H1 (cell line): ENCODE data around the gene SCP2. TPM values are rescaled to one million over a fixed set of nuclear protein-coding genes. Genes with fewer than 3 reads are reported as not detected.

Source experiments
- CTCF ChIA-PET: fragments of 300-600 bp; sonication (Branson Sonifier 250); formaldehyde crosslinking; loops from one replicate; lab custom pipeline; 2021; ENCODE audit not compliant: partially characterized antibody; lab: Charles Lee
- POLR2A ChIA-PET: fragments of 300-600 bp; sonication (Branson Sonifier 250); formaldehyde crosslinking; loops from one replicate; lab custom pipeline; 2021; ENCODE audit warnings: inconsistent platforms; ENCODE audit not compliant: partially characterized antibody; lab: Charles Lee
- DNase-seq, 2 experiments: peaks; one replicate each; pipeline versions ENCODE4 v3.0.0 to v3.0.0-alpha.2; 2010 to 2022; ENCODE audit warnings: low spot score in 2 of 2, low read depth in 1 of 2, mixed read lengths in 1 of 2
- FAIRE-seq: peaks from 2 replicates; lab custom pipeline; 2011; peaks lifted over from hg19 to GRCh38; lab: Jason Lieb, UNC
- H2AFZ ChIP-seq: 2 replicates; pipeline ENCODE4 v1.8.1; 2012; ENCODE audit warnings: low read length, inconsistent platforms
- H2AK5ac ChIP-seq: 2 replicates; pipeline ENCODE4 v1.6.1; 2013; ENCODE audit warnings: low read depth, low read length
- H2BK120ac ChIP-seq: replicated peaks from 2 replicates; pipeline ENCODE3; 2013; ENCODE audit warnings: low read depth, low read length, inconsistent platforms
- H2BK12ac ChIP-seq: 2 replicates; pipeline ENCODE4 v1.6.1; 2013; ENCODE audit warnings: low read depth, low read length
- H2BK15ac ChIP-seq: 2 replicates; pipeline ENCODE4 v1.6.1; 2013; ENCODE audit warnings: low read length
- H2BK20ac ChIP-seq: 2 replicates; pipeline ENCODE4 v1.6.1; 2013; ENCODE audit warnings: low read length
- H2BK5ac ChIP-seq: 2 replicates; pipeline ENCODE4 v1.6.1; 2013; ENCODE audit warnings: low read depth, low read length
- H3K14ac ChIP-seq: 2 replicates; pipeline ENCODE4 v1.6.1; 2013; ENCODE audit warnings: inconsistent platforms; ENCODE audit not compliant: insufficient read length
- H3K18ac ChIP-seq: 2 replicates; pipeline ENCODE4 v1.6.1; 2013; ENCODE audit warnings: low read length; ENCODE audit errors: extremely low read depth
- H3K23ac ChIP-seq: 2 replicates; pipeline ENCODE4 v1.6.1; 2013; ENCODE audit warnings: inconsistent platforms; ENCODE audit not compliant: insufficient read length
- H3K23me2 ChIP-seq: 2 replicates; pipeline ENCODE4 v1.6.1; 2013; ENCODE audit warnings: low read depth, low read length
- H3K27ac ChIP-seq: 2 replicates; pipeline ENCODE4 v1.6.1; 2011; ENCODE audit warnings: low read depth, low read length, inconsistent platforms
- H3K27me3 ChIP-seq, 4 experiments: replicated peaks in 1 of 4; 1 replicate in 1 of 4; 2 replicates in 3 of 4; pipeline versions ENCODE4 v1.6.1 to v1.8.1; 2011 to 2013; ENCODE audit warnings: low read length in 3 of 4, mild to moderate bottlenecking in 3 of 4, inconsistent platforms in 2 of 4, mixed read lengths in 2 of 4, moderate library complexity in 1 of 4; ENCODE audit not compliant: control insufficient read depth in 3 of 4, insufficient read depth in 3 of 4; ENCODE audit errors: extremely low read depth in 1 of 4
- H3K36me3 ChIP-seq, 4 experiments: 2 replicates each; pipeline versions ENCODE4 v1.6.1 to v1.8.1; 2011 to 2013; ENCODE audit warnings: mild to moderate bottlenecking in 4 of 4, low read length in 3 of 4, moderate library complexity in 2 of 4, control low read depth in 1 of 4, inconsistent platforms in 1 of 4; ENCODE audit not compliant: insufficient read depth in 4 of 4, control insufficient read depth in 2 of 4
- H3K4ac ChIP-seq: replicated peaks from 2 replicates; pipeline ENCODE3; 2013; ENCODE audit warnings: low read length, low read depth, mixed read lengths, inconsistent platforms; ENCODE audit not compliant: insufficient read length
- H3K4me1 ChIP-seq, 4 experiments: replicated peaks in 1 of 4; 1 replicate in 1 of 4; 2 replicates in 3 of 4; pipeline versions ENCODE4 v1.6.1 to v1.8.1; 2011 to 2013; ENCODE audit warnings: low read length in 3 of 4, inconsistent platforms in 2 of 4, mixed read lengths in 1 of 4; ENCODE audit not compliant: insufficient read depth in 4 of 4, control insufficient read depth in 3 of 4
- H3K4me2 ChIP-seq, 2 experiments: 2 replicates each; pipeline versions ENCODE4 v1.6.1 to v1.8.1; 2011 to 2013; ENCODE audit warnings: low read depth in 2 of 2, low read length in 2 of 2, control low read depth in 1 of 2, inconsistent platforms in 1 of 2, mild to moderate bottlenecking in 1 of 2; ENCODE audit not compliant: insufficient read depth in 1 of 2
- H3K4me3 ChIP-seq, 4 experiments: fragments of 200-600, 300-600 bp in 1 of 4; sonication (generic), shearing (Covaris generic), sonication (Bioruptor Twin) in 1 of 4; 2 replicates each; pipeline versions ENCODE4 v1.5.1 to v1.8.1; 2011 to 2016; ENCODE audit warnings: low read length in 4 of 4, low read depth in 3 of 4, control low read depth in 2 of 4, inconsistent platforms in 2 of 4, mild to moderate bottlenecking in 2 of 4, mixed read lengths in 1 of 4, moderate library complexity in 1 of 4; ENCODE audit not compliant: insufficient read depth in 2 of 4; ENCODE audit errors: extremely low read depth in 1 of 4
- H3K56ac ChIP-seq: replicated peaks from 2 replicates; pipeline ENCODE3; 2013; ENCODE audit warnings: low read depth, mild to moderate bottlenecking, mixed read lengths, low read length, inconsistent platforms; ENCODE audit not compliant: insufficient read length
- H3K79me1 ChIP-seq: 2 replicates; pipeline ENCODE4 v1.6.1; 2013; ENCODE audit warnings: low read depth, low read length, control low read depth
- H3K79me2 ChIP-seq, 2 experiments: 2 replicates each; pipeline versions ENCODE4 v1.6.1 to v1.8.1; 2012 to 2013; ENCODE audit warnings: low read length in 2 of 2, mild to moderate bottlenecking in 2 of 2, inconsistent platforms in 1 of 2; ENCODE audit not compliant: insufficient read depth in 2 of 2, control insufficient read depth in 1 of 2
- H3K9ac ChIP-seq, 4 experiments: replicated peaks in 1 of 4; 1 replicate in 1 of 4; 2 replicates in 3 of 4; pipeline versions ENCODE4 v1.6.1 to v1.8.1; 2011 to 2013; ENCODE audit warnings: low read depth in 3 of 4, low read length in 3 of 4, control low read depth in 2 of 4, mild to moderate bottlenecking in 2 of 4, moderate library complexity in 2 of 4, inconsistent platforms in 1 of 4; ENCODE audit errors: extremely low read depth in 1 of 4
- H3K9me3 ChIP-seq, 2 experiments: 2 replicates each; pipeline versions ENCODE4 v1.6.1 to v1.8.1; 2012 to 2013; ENCODE audit warnings: mild to moderate bottlenecking in 2 of 2, moderate library complexity in 2 of 2, control low read depth in 1 of 2, inconsistent platforms in 1 of 2, low read depth in 1 of 2, low read length in 1 of 2, mixed read lengths in 1 of 2; ENCODE audit not compliant: insufficient read depth in 2 of 2
- H4K20me1 ChIP-seq, 2 experiments: replicated peaks in 1 of 2; 2 replicates each; pipeline versions ENCODE3 to v1.8.1; 2011 to 2013; ENCODE audit warnings: inconsistent platforms in 2 of 2, low read length in 2 of 2, mild to moderate bottlenecking in 1 of 2; ENCODE audit not compliant: insufficient read depth in 2 of 2, control insufficient read depth in 1 of 2
- H4K5ac ChIP-seq: 2 replicates; pipeline ENCODE4 v1.6.1; 2013; ENCODE audit warnings: low read length, low read depth, mixed read lengths, inconsistent platforms; ENCODE audit not compliant: insufficient read length
- H4K8ac ChIP-seq: 2 replicates; pipeline ENCODE4 v1.8.0; 2013; ENCODE audit warnings: mild to moderate bottlenecking, moderate library complexity, low read length, inconsistent platforms; ENCODE audit not compliant: insufficient read depth; ENCODE audit errors: extremely low read depth
- H4K91ac ChIP-seq: replicated peaks from 2 replicates; pipeline ENCODE3; 2013; ENCODE audit warnings: low read length, mixed read lengths, inconsistent platforms; ENCODE audit not compliant: insufficient read length
- CTBP2 ChIP-seq: IDR thresholded peaks from 2 replicates; pipeline ENCODE4 v1.7.0; 2011; ENCODE audit warnings: borderline replicate concordance, mild to moderate bottlenecking, moderate library complexity, mixed read lengths, low read length; ENCODE audit not compliant: insufficient read depth, insufficient read length
- CTCF ChIP-seq, 3 experiments: IDR thresholded peaks; 1 replicate in 2 of 3; 2 replicates in 1 of 3; pipeline versions ENCODE4 v1.5.1 to v1.6.1; 2011; ENCODE audit warnings: low read length in 3 of 3, mild to moderate bottlenecking in 3 of 3, inconsistent platforms in 2 of 3, low read depth in 1 of 3, moderate library complexity in 1 of 3; ENCODE audit not compliant: insufficient read depth in 1 of 3; ENCODE audit errors: control extremely low read depth in 1 of 3
- GTF2F1 ChIP-seq: IDR thresholded peaks from 2 replicates; pipeline ENCODE4 v1.6.1; 2012; ENCODE audit warnings: low read depth, low read length, improper control_type of control experiment, borderline replicate concordance
- KDM5A ChIP-seq: fragments of 200-600 bp; IDR thresholded peaks from 2 replicates; pipeline ENCODE4 v1.7.1; 2012; ENCODE audit warnings: mild to moderate bottlenecking, low read length, inconsistent platforms, mixed read lengths
- PHF8 ChIP-seq: fragments of 200-600 bp; sonication (generic); conservative IDR thresholded peaks from 2 replicates; pipeline ENCODE4 v1.7.1; 2012; ENCODE audit warnings: low read depth, mild to moderate bottlenecking, inconsistent platforms, low read length, moderate library complexity
- SUZ12 ChIP-seq: fragments of 200-600 bp; sonication (generic); IDR thresholded peaks from 2 replicates; pipeline ENCODE4 v1.6.1; 2012; ENCODE audit warnings: mild to moderate bottlenecking, inconsistent platforms, low read length, moderate library complexity, mixed read lengths
- TAF7 ChIP-seq: optimal IDR thresholded peaks from 2 replicates; pipeline ENCODE3; 2011; ENCODE audit warnings: low read depth, mild to moderate bottlenecking, inconsistent platforms, low read length, moderate library complexity, borderline replicate concordance
- WGBS, 2 experiments: shearing (Covaris generic) in 1 of 2; methylation state at CpG; one replicate each; pipeline versions ENCODE4 v1.1.6 to v1.1.7; 2013 to 2015; ENCODE audit warnings: low lambda C conversion rate in 2 of 2, mixed read lengths in 2 of 2, inconsistent platforms in 1 of 2, low coverage in 1 of 2, missing lambda C conversion rate in 1 of 2; ENCODE audit not compliant: insufficient replicate concordance in 2 of 2, insufficient coverage in 1 of 2, insufficient read length in 1 of 2; ENCODE audit errors: extremely low coverage in 1 of 2, missing lambda C conversion rate in 1 of 2; 5-methylcytosine and 5-hydroxymethylcytosine counted together
- polyA plus RNA-seq, 7 experiments: library from polyadenylated mRNA; depleted of rRNA in 3 of 7; stranded (reverse) in 5 of 7; unstranded in 2 of 7; fragments of >200 nt in 5 of 7; fragments of 200-250 nt in 2 of 7; gene quantifications; 1 replicate in 5 of 7; 2 replicates in 1 of 7; 4 replicates in 1 of 7; pipeline versions ENCODE4 v1.2.1 to v1.2.3, GENCODE V29; 2011 to 2013; ENCODE audit warnings: missing spikeins in 2 of 7, mixed read lengths in 2 of 7
- total RNA-seq: library from RNA; stranded (reverse); fragmentation: NEBNext Ultra II Directional; extraction: Animal tissue kit (Norgen Biotek cat#: 25700); gene quantifications from 2 replicates; pipeline ENCODE4 v1.2.1, GENCODE V29; 2021

Gene SCP2
- total and polyA plus RNA-seq, 2 of the 8 experiments (the other 6 are each of a cell fraction or from before 2014, with no cell fraction given) = 20.9 to 54.3 TPM

GRCh38 chr1:52917581-52917980 is 9.5 kb upstream of the SCP2 start:
- Histone ChIP-seq H2BK120ac (no peak overlapping the region), H3K4me1 (peaks cover 0 to 2% (median 0%) of the 10 kb centered on the region in 4 experiments; a peak in 3 of 7 replicates), H3K36me3 (no peaks in the 10 kb centered on the region), H2BK12ac (no peak overlapping the region), H3K56ac (no peak overlapping the region), H3K27me3 (peaks cover 3 to 27% (median 16%) of the 10 kb centered on the region in 4 experiments), H2BK15ac (no peak overlapping the region), H3K9ac (no peak overlapping the region), H3K27ac (no peak overlapping the region), H4K20me1 (peaks cover 1 to 2% of the 10 kb centered on the region in 2 experiments), H3K9me3 (no peaks in the 10 kb centered on the region; a peak in 1 of 4 replicates), H3K18ac (no peak overlapping the region), H4K5ac (no peak overlapping the region), H2BK20ac (no peak overlapping the region), H3K4ac (no peak overlapping the region), H2AFZ (no peak overlapping the region), H3K14ac (no peak overlapping the region), H3K4me2 (no peak overlapping the region), H2AK5ac (no peak overlapping the region), H2BK5ac (no peak overlapping the region), H3K4me3 (no peak overlapping the region), H3K79me1 (peaks cover 5% of the 10 kb centered on the region), H3K23me2 (peaks cover 2% of the 10 kb centered on the region), H4K8ac (no peak overlapping the region), H3K23ac (no peak overlapping the region), H4K91ac (no peak overlapping the region), H3K79me2 (no peaks in the 10 kb centered on the region)
- POLR2A ChIA-PET = interaction anchor here (1.3 kb wide), 1 partner anchor 10 kb away, joined by 3 read pairs; the partner anchor contains the start of gene SCP2
- 90% methylated on average over 1 of the region's 1 CpG; no CpG with 5 or more reads in 1 of the 2 experiments for WGBS, 2 experiments
- no peak for DNase-seq
- no peak for FAIRE-seq
- CTCF ChIA-PET = interaction anchor here (0.9 to 6.1 kb wide), 4 partner anchors 9 to 259 kb away, joined by 3 to 39 read pairs (median 3); no protein-coding TSS in a partner anchor
- TF ChIP-seq GTF2F1 = no peak
- no peak for TF ChIP-seq CTBP2
- no peak for TF ChIP-seq SUZ12
- no peak for TF ChIP-seq TAF7
- no peak for TF ChIP-seq CTCF (IDR thresholded peaks at IDR 0.05; ENCODE audit: control extremely low read depth in 1 of 3, insufficient read depth in 1 of 3, low read depth in 1 of 3, low read length in 3 of 3)
- TF ChIP-seq PHF8 = no peak
- TF ChIP-seq KDM5A = no peak
